MM.1S (cell line): ENCODE results near the gene MACROD2.

ENCODE experiments used
- CTCF ChIP-seq: fragments of 300-600 bp; sonication (generic); IDR thresholded peaks from 2 replicates; pipeline ENCODE4 v1.5.1; 2016; ENCODE audit warnings: antibody characterized with exemption, low read length, mixed read lengths
- EZH2 ChIP-seq: fragments of 300-600 bp; sonication (generic); optimal IDR thresholded peaks from 2 replicates; pipeline ENCODE3; 2017; ENCODE audit warnings: low read depth, mild to moderate bottlenecking, antibody characterized with exemption, low read length, mixed read lengths

DNA sequence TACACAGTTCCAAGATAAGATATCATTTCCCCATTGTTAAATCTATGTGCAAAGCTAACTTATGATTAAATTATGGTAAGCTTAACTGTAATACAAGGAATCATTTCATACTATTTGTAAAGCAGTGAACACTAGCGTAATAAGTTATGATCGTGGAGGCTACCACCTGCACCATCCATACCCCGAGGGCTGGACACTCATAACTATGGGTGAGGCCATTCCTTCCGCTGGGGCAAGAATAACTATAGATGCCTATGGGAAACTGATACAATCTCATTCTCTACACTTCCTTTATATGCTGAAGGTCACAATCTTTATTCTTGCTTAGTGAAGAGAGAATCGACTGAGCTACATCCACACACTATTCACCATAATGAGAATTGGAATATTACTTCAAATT lies 1258.1 kb downstream of the MACROD2 start:
- TF ChIP-seq CTCF (no peak), EZH2 (no peak)
